Activated T-helper 2 cell treated with anti-CD3 and anti-CD28 coated beads, Interferon-gamma antibody, Interleukin-2, Interleukin-4, amounts not matched to agents 10 μg/mL and 5 μg/mL and 100 μg/mL, durations not matched to agents 14 hours and 24 hours and 36 hours (primary cell): ENCODE measurements around the gene CPEB1. TPM values are rescaled to one million over a fixed set of nuclear protein-coding genes. Genes with fewer than 3 reads are reported as not detected.

Experiments used
- DNase-seq: peaks from one replicate; pipeline ENCODE4 v3.0.0; 2021; ENCODE audit warnings: low spot score
- H3K27ac Mint-ChIP-seq: one replicate; pipeline ENCODE4 v1.8.0; 2021; ENCODE audit warnings: mixed read lengths
- H3K27me3 Mint-ChIP-seq: one replicate; pipeline ENCODE4 v1.8.0; 2021; ENCODE audit warnings: low read depth, mixed read lengths
- H3K36me3 Mint-ChIP-seq: one replicate; pipeline ENCODE4 v1.8.0; 2021; ENCODE audit warnings: low read depth, mixed read lengths
- H3K4me1 Mint-ChIP-seq: one replicate; pipeline ENCODE4 v1.8.0; 2021; ENCODE audit warnings: low read depth, mixed read lengths
- H3K4me3 Mint-ChIP-seq: one replicate; pipeline ENCODE4 v1.8.0; 2021; ENCODE audit warnings: low read depth, mild to moderate bottlenecking, moderate library complexity, mixed read lengths
- H3K9me3 Mint-ChIP-seq: one replicate; pipeline ENCODE4 v1.8.0; 2021; ENCODE audit warnings: mixed read lengths
- intact Hi-C: fragments of 100-400 bp; cut with micrococcal nuclease; formaldehyde crosslinking; loops from one replicate; pipeline ENCODE4 v1.15.1; 2023
- total RNA-seq: library from RNA; stranded (reverse); gene quantifications from 2 replicates; pipeline ENCODE4 v1.2.3, GENCODE V29; 2022

Gene CPEB1
- total RNA-seq, 1 donor from 2014 or later, result not detected

- H3K9me3 Mint-ChIP-seq, result no peaks in the 10 kb centered on the region
- intact Hi-C loops, result loop anchor here (10.0 kb wide), 4 partner anchors 209 to 469 kb away; partner anchors contain the start of genes C15orf40 and RAMAC
- peaks cover 7% of the 10 kb centered on the region for H3K27me3 Mint-ChIP-seq
- DNase-seq, result no peak
- H3K27ac Mint-ChIP-seq, result no peak overlapping the region
- H3K4me1 Mint-ChIP-seq, result peaks cover 23% of the 10 kb centered on the region
- H3K4me3 Mint-ChIP-seq, result no peak overlapping the region
- H3K36me3 Mint-ChIP-seq, result peaks cover 2% of the 10 kb centered on the region
These were observed 101.7 kb downstream of the CPEB1 start for GRCh38 chr15:82545478-82545877.

- intact Hi-C loops, result loop anchor here (10.0 kb wide), 4 partner anchors 210 to 470 kb away; partner anchors contain the start of genes C15orf40 and RAMAC
- peaks cover 5% of the 10 kb centered on the region for H3K27me3 Mint-ChIP-seq
These were observed 102.2 kb downstream of the CPEB1 start for GRCh38 chr15:82545002-82545401.

GRCh38 chr15:82544431-82544830 is 102.7 kb downstream of the CPEB1 start:
- Mint-ChIP-seq H3K4me3 (no peak overlapping the region), H3K27ac (no peak overlapping the region), H3K9me3 (no peaks in the 10 kb centered on the region), H3K36me3 (peaks cover 11% of the 10 kb centered on the region), H3K27me3 (peaks cover 5% of the 10 kb centered on the region), H3K4me1 (peaks cover 20% of the 10 kb centered on the region)
- no peak for DNase-seq
- intact Hi-C loops, result loop anchor here (10.0 kb wide), 4 partner anchors 210 to 470 kb away; partner anchors contain the start of genes C15orf40 and RAMAC

More at GRCh38 chr15:82545002-82545401, 102.2 kb downstream of the CPEB1 start:
- peaks cover 20% of the 10 kb centered on the region for H3K4me1 Mint-ChIP-seq
- H3K4me3 Mint-ChIP-seq, result no peak overlapping the region
- DNase-seq, result no peak
- no peaks in the 10 kb centered on the region for H3K9me3 Mint-ChIP-seq
- H3K27ac Mint-ChIP-seq, result no peak overlapping the region
- peaks cover 6% of the 10 kb centered on the region for H3K36me3 Mint-ChIP-seq

GRCh38 chr15:82543160-82543559 is 104.0 kb downstream of the CPEB1 start:
- Mint-ChIP-seq H3K27ac (no peak overlapping the region), H3K27me3 (peaks cover 5% of the 10 kb centered on the region), H3K4me1 (peaks cover 11% of the 10 kb centered on the region), H3K36me3 (peaks cover 24% of the 10 kb centered on the region), H3K4me3 (no peak overlapping the region), H3K9me3 (no peaks in the 10 kb centered on the region)
- intact Hi-C loops, result loop anchor here (10.0 kb wide), 4 partner anchors 212 to 472 kb away; partner anchors contain the start of genes C15orf40 and RAMAC
- DNase-seq, result no peak

GRCh38 chr15:82540984-82541431 is 106.2 kb downstream of the CPEB1 start:
- intact Hi-C loops, result loop anchor here (10.0 kb wide), 4 partner anchors 214 to 474 kb away; partner anchors contain the start of genes C15orf40 and RAMAC
- peak overlapping the region; percentile 88 for H3K27ac Mint-ChIP-seq
- H3K36me3 Mint-ChIP-seq, result peaks cover 46% of the 10 kb centered on the region
- peak overlapping the region; percentile 95 for H3K4me3 Mint-ChIP-seq
- no peaks in the 10 kb centered on the region for H3K9me3 Mint-ChIP-seq
- peaks cover 5% of the 10 kb centered on the region for H3K27me3 Mint-ChIP-seq
- H3K4me1 Mint-ChIP-seq, result peaks cover 21% of the 10 kb centered on the region
- DNase-seq, result no peak

GRCh38 chr15:82540055-82540983 is 106.8 kb downstream of the CPEB1 start, which contains the start of gene RPS17:
RPS17 (minus strand) TSS chr15:82540457; CDS start chr15:82540428, 29 bp downstream.
- Mint-ChIP-seq H3K4me1 (peaks cover 21% of the 10 kb centered on the region), H3K4me3 (peak within 1 kb of the TSS; percentile 95), H3K27ac (peak within 1 kb of the TSS; percentile 88), H3K36me3 (peaks cover 52% of the 10 kb centered on the region), H3K9me3 (no peaks in the 10 kb centered on the region), H3K27me3 (peaks cover 3% of the 10 kb centered on the region)
- DNase-seq, result peak; percentile 98
- intact Hi-C loops, result loop anchor here (10.0 kb wide), 4 partner anchors 214 to 474 kb away; partner anchors contain the start of genes C15orf40 and RAMAC

GRCh38 chr15:82539691-82540054 is 107.5 kb downstream of the CPEB1 start:
- Mint-ChIP-seq H3K27me3 (no peaks in the 10 kb centered on the region), H3K9me3 (no peaks in the 10 kb centered on the region), H3K36me3 (peaks cover 58% of the 10 kb centered on the region)

GRCh38 chr15:82538961-82539690 is 108.0 kb downstream of the CPEB1 start:
- DNase-seq, result no peak
- Mint-ChIP-seq H3K36me3 (peaks cover 63% of the 10 kb centered on the region), H3K27me3 (no peaks in the 10 kb centered on the region), H3K9me3 (no peaks in the 10 kb centered on the region), H3K4me1 (peaks cover 21% of the 10 kb centered on the region), H3K27ac (peak overlapping the region; percentile 88), H3K4me3 (peak overlapping the region; percentile 95)
- intact Hi-C loops, result no loop called here

More at GRCh38 chr15:82539691-82540054, 107.5 kb downstream of the CPEB1 start:
- intact Hi-C loops, result loop anchor here (10.0 kb wide), 4 partner anchors 215 to 475 kb away; partner anchors contain the start of genes C15orf40 and RAMAC
- H3K27ac Mint-ChIP-seq, result peak overlapping the region; percentile 88
- no peak for DNase-seq
- H3K4me3 Mint-ChIP-seq, result peak overlapping the region; percentile 95
- peaks cover 21% of the 10 kb centered on the region for H3K4me1 Mint-ChIP-seq

GRCh38 chr15:82537351-82537908 is 109.7 kb downstream of the CPEB1 start:
- peaks cover 68% of the 10 kb centered on the region for H3K36me3 Mint-ChIP-seq
- no peaks in the 10 kb centered on the region for H3K9me3 Mint-ChIP-seq
- intact Hi-C loops, result no loop called here
- peak overlapping the region; percentile 95 for H3K4me3 Mint-ChIP-seq
- no peak for DNase-seq
- no peaks in the 10 kb centered on the region for H3K27me3 Mint-ChIP-seq
- peak overlapping the region; percentile 75 for H3K27ac Mint-ChIP-seq
- peaks cover 18% of the 10 kb centered on the region for H3K4me1 Mint-ChIP-seq

GRCh38 chr15:82536409-82537350 is 110.5 kb downstream of the CPEB1 start:
- peak overlapping the region; percentile 95 for H3K4me3 Mint-ChIP-seq
- intact Hi-C loops, result no loop called here
- DNase-seq, result no peak
- H3K27me3 Mint-ChIP-seq, result no peaks in the 10 kb centered on the region
- H3K36me3 Mint-ChIP-seq, result peaks cover 68% of the 10 kb centered on the region
- peaks cover 18% of the 10 kb centered on the region for H3K4me1 Mint-ChIP-seq
- H3K9me3 Mint-ChIP-seq, result no peaks in the 10 kb centered on the region
- peak overlapping the region; percentile 74 for H3K27ac Mint-ChIP-seq

- no peak for DNase-seq
- Mint-ChIP-seq H3K27ac (peak overlapping the region; percentile 24), H3K9me3 (no peaks in the 10 kb centered on the region), H3K27me3 (no peaks in the 10 kb centered on the region), H3K4me1 (peaks cover 15% of the 10 kb centered on the region), H3K4me3 (no peak overlapping the region), H3K36me3 (peaks cover 65% of the 10 kb centered on the region)
- intact Hi-C loops, result no loop called here
These were observed 111.4 kb downstream of the CPEB1 start for GRCh38 chr15:82535566-82536408.
